Inflammatory macrophage (primary cell): ENCODE results near the gene PTPMT1.

Source experiments
- DNase-seq, 2 donors: peaks; one replicate each; pipeline ENCODE4 v3.0.0-alpha.2; 2020 to 2022

PTPMT1 gene

GRCh38 chr11:47616726-47617416 is 51.5 kb downstream of the PTPMT1 start:
- DNase-seq: peak; percentile 67 to 84

- no peak for DNase-seq
Measured at GRCh38 chr11:47617417-47617809, 52.0 kb downstream of the PTPMT1 start.

GRCh38 chr11:47620836-47621378 is 55.5 kb downstream of the PTPMT1 start:
- no peak for DNase-seq
